SK-N-MC (cell line): Measurements from ENCODE around the gene LSM3.

Source experiments
- DNase-seq: peaks from one replicate; pipeline ENCODE4 v3.0.0-alpha.2; 2011; ENCODE audit warnings: low read depth, low spot score
- H3K27ac ChIP-seq: fragments of 200-600 bp; sonication (generic); 2 replicates; pipeline ENCODE4 v1.5.1; 2016; ENCODE audit warnings: mixed run types
- H3K36me3 ChIP-seq: fragments of 200-600 bp; sonication (generic); 2 replicates; pipeline ENCODE4 v1.6.1; 2017; ENCODE audit warnings: antibody characterized with exemption, low read length, mixed read lengths; ENCODE audit not compliant: insufficient read depth
- H3K4me3 ChIP-seq: fragments of 200-600 bp; sonication (generic); 2 replicates; pipeline ENCODE4 v1.5.1; 2016
- H3K9ac ChIP-seq: fragments of 200-600 bp; sonication (generic); 2 replicates; pipeline ENCODE4 v1.8.0; 2017; ENCODE audit warnings: mixed run types, mixed read lengths; ENCODE audit not compliant: insufficient read length
- H3K9me3 ChIP-seq: fragments of 200-600 bp; sonication (generic); 2 replicates; pipeline ENCODE4 v1.6.1; 2017; ENCODE audit warnings: low read depth, mild to moderate bottlenecking, antibody characterized with exemption, low read length, moderate library complexity, mixed read lengths
- EZH2 ChIP-seq: fragments of 200-600 bp; sonication (generic); IDR thresholded peaks from one replicate; pipeline ENCODE4 v1.6.1; 2017; ENCODE audit warnings: antibody characterized with exemption
- FOXP2 ChIP-seq: optimal IDR thresholded peaks from 2 replicates; pipeline ENCODE3; 2011; ENCODE audit warnings: mild to moderate bottlenecking, moderate library complexity; ENCODE audit not compliant: insufficient read depth; ENCODE audit errors: extremely low read length, control extremely low read depth
- POLR2AphosphoS5 ChIP-seq: IDR thresholded peaks from 2 replicates; pipeline ENCODE4 v1.6.1; 2012; ENCODE audit warnings: mild to moderate bottlenecking, low read depth, low read length, borderline replicate concordance

The LSM3 gene

DNA sequence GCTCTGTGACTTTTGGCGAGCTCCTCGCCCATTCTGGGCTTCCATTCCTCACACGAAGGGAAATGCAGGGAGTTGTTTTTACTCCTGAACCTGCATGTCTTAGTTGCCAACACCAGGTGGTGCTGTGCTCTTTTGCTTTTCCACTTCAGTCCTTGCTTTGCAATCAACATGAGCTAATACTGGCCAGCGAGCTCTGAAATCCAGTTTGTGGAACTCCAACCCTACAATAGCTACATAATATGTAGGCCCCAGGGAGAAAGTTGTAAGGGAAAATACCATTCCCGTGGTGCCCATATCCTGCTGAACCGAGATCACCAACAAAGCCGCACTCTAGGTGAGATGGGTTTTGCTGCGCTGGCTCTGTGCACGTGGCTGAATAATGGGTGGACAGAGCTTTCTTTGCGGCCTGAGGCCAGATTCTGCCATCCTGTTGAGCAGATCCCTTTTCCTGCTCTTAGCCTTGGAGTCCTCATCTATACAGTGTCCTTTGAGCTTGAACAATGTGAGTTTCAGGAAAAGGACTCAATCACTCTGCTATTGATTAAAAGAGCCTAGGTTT is 25.0 kb downstream of the LSM3 start:
- Histone ChIP-seq H3K9ac (no peak overlapping the region), H3K4me3 (no peak overlapping the region), H3K36me3 (no peaks in the 10 kb centered on the region), H3K9me3 (no peaks in the 10 kb centered on the region), H3K27ac (no peak overlapping the region)
- no peak for TF ChIP-seq POLR2AphosphoS5
- TF ChIP-seq EZH2 = no peak
- TF ChIP-seq FOXP2 = no peak
- peak; percentile 10 for DNase-seq

DNA sequence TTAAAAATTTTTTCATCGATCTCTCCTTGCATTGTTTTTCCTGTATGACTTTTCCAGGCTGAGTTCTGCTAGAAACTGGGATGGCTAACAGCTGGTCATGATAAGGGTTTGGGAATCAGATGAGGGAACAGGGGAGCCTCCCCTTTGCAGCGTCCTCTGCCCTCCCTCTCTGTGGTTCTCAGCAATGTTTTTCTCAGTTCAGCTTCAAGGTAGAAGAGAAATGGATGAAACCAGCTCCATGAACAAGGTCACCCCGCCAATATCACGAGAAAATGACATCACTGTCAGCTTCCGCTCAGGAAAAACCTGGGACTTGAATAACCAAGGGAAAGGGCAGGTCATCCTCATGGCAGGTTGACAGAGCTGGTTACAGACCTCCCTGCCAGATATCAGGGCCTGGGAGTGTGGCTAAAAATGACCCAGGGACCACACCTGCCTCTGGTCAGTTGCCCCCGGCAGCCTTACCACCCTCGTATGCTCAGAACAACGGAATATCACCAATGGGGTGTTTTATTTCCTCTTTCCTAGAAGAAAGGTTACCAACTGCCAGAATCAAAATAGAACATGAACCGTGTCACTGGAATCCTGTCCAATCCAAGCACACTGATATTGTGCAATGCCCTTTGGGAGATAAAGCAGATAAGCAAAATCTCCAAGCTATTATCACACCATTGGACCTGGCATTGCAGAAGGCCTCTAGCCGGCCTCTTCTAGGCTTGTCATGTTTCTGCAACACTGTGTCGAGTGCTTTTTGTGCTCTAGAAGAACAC is 26.1 kb downstream of the LSM3 start:
- TF ChIP-seq EZH2 (no peak), FOXP2 (no peak)
- Histone ChIP-seq H3K27ac (no peak overlapping the region), H3K4me3 (no peak overlapping the region), H3K9ac (no peak overlapping the region), H3K9me3 (no peaks in the 10 kb centered on the region), H3K36me3 (no peaks in the 10 kb centered on the region)
- no peak for DNase-seq

DNA sequence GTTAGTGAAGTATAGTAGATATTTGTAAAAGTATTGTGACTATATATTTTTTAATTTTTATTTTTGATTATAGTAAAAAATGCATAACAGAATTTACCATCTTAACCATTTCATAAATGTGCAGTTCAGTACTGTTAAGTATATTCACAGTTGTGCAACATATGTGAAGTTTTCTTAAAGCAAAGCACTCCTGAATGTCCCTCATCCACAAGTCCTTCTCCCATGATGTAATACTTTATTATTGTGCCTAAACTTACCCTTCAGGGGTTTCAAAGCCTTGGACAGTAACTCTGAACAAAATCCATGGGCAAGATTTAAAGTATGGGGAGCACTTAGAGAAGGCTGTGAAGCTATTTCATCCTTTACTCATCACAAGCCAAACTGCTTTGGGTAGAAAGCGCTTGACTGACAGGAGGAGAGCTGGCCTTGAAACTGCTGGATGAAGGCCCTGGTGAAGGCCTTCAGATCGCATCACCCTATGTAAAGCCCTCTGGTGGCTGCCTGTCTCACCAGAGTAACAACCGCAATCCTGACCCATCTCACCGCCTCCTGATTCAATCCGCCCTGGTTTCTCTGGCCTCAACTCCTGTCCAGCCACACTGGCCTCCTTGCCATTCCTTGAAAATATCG is 28.0 kb downstream of the LSM3 start:
- Histone ChIP-seq H3K4me3 (no peak overlapping the region), H3K36me3 (no peaks in the 10 kb centered on the region), H3K27ac (no peak overlapping the region), H3K9ac (no peak overlapping the region), H3K9me3 (no peaks in the 10 kb centered on the region)
- DNase-seq = no peak
- TF ChIP-seq EZH2 = no peak
- TF ChIP-seq POLR2AphosphoS5 = no peak
- no peak for TF ChIP-seq FOXP2

DNA sequence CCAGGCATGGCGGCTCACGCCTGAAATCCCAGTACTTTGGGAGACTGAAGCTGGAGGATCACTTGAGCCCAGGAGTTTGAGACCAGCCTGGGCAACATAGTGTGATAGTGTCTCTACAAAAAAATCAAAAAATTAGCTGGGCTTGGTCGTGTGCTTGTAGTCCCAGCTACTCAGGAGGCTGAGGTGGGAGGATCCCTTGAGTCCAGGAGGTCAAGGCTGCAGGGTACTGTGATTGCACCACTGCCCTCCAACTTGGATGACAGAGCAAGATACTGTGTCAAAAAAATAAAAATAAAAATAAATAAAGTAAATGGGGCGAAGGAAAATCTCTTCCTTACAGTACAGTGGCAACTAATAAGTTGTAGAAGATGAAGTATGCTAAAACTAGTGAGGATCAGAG is 29.6 kb downstream of the LSM3 start:
- no peak for DNase-seq
- no peak for TF ChIP-seq EZH2
- Histone ChIP-seq H3K9ac (no peak overlapping the region), H3K36me3 (no peaks in the 10 kb centered on the region), H3K4me3 (no peak overlapping the region), H3K27ac (no peak overlapping the region), H3K9me3 (no peaks in the 10 kb centered on the region)

DNA sequence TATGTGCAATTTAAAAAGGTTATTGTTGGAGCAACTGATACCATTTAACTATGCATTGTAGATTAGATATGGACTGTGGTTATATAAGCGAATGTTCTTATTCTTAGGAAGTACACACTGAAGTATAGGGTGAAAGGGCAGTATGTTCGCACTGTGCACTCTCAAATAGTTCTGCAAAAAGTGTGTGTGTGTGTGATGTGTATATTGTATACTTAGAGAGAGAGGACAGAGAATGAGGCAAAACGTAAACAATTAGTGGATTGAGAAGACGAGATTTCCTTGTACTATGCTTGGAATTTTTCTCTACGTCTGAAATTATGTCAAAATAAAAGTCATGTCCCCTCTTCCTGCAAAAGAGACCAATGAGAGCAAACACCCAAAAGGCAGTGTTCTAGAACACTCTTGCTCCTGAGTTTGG is 30.4 kb downstream of the LSM3 start:
- TF ChIP-seq POLR2AphosphoS5 (no peak), EZH2 (no peak), FOXP2 (no peak)
- no peak overlapping the region for H3K9ac ChIP-seq
- no peaks in the 10 kb centered on the region for H3K36me3 ChIP-seq
- H3K27ac ChIP-seq = no peak overlapping the region
- no peaks in the 10 kb centered on the region for H3K9me3 ChIP-seq
- H3K4me3 ChIP-seq = no peak overlapping the region
- no peak for DNase-seq

DNA sequence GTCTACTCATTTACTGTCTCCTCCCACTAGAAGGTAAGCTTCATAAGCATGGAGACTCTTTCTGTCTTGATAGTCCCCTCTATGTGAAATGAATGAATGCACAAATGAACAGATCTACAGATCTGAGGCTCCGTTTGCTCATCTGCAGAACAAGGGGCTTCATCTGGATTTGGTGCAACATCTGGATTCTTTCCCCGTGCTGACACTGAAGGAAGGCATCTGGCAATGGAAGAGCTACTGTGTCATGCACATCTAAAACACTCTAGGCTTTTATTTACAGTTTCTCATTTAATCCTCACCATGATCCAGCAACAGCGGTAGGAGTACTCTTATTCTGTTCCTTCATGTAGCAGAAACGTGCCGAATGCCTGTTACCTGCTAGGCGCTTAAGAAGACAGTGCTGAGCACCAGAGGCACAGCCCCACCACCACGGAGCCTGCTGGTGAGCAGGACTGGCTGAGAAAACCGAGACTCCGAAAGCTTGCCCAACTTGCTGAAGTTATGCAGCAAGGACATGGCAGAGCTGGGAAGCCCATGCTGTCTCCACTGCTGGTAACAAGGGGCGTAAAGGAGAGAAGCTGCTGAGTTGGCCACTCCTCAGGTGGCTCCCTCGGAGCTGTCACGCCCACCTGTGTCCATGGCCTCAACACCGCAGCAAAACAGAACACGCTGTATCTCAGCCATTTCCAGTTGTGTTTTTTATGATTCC is 31.1 kb downstream of the LSM3 start:
- H3K27ac ChIP-seq = no peak overlapping the region
- H3K9me3 ChIP-seq = no peaks in the 10 kb centered on the region
- H3K36me3 ChIP-seq = no peaks in the 10 kb centered on the region
- no peak for DNase-seq
- H3K9ac ChIP-seq = no peak overlapping the region
- no peak overlapping the region for H3K4me3 ChIP-seq
- no peak for TF ChIP-seq POLR2AphosphoS5
- no peak for TF ChIP-seq EZH2
- no peak for TF ChIP-seq FOXP2

DNA sequence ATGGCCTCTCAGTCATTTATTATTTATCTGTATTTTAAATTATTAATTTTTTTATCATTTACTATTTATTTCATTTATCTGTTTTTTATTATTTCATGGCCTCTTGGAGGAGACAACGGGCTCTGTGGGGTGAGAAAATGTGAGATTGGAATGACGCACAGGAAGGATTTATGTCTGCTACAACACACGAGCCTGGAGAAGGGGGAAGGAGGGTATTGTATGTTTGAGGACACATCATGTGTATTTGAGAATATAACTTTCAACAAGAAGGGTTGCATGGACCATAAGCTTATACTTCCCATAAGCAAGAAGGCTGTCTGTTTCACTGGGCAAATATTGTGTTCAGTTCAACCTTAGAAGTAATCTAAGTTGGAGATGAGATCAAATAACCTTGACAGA is 31.7 kb downstream of the LSM3 start:
- H3K9ac ChIP-seq = no peak overlapping the region
- no peak for DNase-seq
- no peak overlapping the region for H3K4me3 ChIP-seq
- TF ChIP-seq EZH2 = no peak
- no peak for TF ChIP-seq FOXP2
- no peak for TF ChIP-seq POLR2AphosphoS5
- H3K36me3 ChIP-seq = no peaks in the 10 kb centered on the region
- H3K27ac ChIP-seq = no peak overlapping the region
- H3K9me3 ChIP-seq = no peaks in the 10 kb centered on the region

DNA sequence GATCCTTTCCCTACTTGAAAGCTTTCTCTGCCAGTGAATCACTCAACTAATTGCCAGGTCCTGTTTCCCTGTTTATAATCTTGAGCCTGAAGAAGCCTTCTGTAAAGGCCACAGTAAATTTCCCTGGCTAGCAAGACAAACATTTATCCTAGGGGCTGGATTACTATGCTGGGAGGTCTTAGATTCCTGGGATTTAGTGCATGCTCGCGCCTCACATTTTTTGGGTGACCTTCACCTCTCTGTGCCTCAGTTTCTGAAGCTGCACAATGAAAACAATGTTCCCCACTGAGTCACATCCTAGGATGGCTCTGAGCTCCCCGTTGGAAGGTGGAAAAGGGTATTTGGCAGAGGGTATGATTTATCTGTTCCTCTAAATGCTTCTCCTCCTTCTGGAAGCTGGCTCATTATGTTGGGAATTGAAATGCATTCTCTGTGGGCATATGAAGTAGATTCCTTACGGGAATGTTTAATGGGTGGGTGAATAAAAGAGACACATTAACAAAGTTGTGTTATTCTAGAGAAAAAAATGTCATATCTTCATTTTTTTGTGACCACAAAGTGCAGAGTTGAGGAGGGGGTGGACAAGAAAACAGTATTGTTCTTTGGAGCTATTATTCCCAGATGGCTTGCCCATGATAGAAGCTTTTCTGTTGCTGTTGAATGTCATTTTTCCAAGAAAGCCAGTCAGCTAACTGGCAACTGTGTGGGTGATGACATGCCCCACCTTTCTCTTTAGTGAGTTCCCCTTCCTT is 32.4 kb downstream of the LSM3 start:
- Histone ChIP-seq H3K4me3 (no peak overlapping the region), H3K27ac (no peak overlapping the region), H3K9ac (no peak overlapping the region), H3K36me3 (no peaks in the 10 kb centered on the region), H3K9me3 (no peaks in the 10 kb centered on the region)
- TF ChIP-seq POLR2AphosphoS5 (no peak), EZH2 (no peak), FOXP2 (no peak)
- DNase-seq = no peak
